22Rv1 (cell line): ENCODE data around the gene TFDP1.

Experiments
- ZFX ChIP-seq: fragments of 450-650 bp; IDR thresholded peaks from 2 replicates; pipeline ENCODE4 v1.6.1; 2017; ENCODE audit warnings: antibody characterized with exemption, borderline replicate concordance
- TF ChIP-seq, protein P1 (sequence below): fragments of 450-650 bp; IDR thresholded peaks from 2 replicates; pipeline ENCODE4 v1.5.1; 2017; ENCODE audit warnings: mild to moderate bottlenecking

DNA sequence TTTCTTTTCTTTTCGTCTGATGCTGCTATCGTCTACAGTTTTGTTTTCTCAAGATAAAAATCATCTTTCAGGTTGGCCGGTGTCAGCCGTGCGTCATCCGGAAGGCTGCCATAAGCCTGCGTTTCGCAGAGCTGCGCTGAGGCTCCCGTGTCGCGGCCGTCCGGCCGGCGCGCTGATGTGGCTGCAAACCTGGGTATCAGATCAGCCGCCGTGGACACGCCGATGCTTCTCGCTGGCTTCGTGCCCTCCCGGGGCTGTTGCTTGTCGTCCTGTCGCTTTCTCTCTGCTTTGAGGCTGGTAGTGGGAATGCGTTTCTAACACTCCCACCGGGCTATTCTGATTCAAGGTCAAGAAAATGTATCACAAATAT lies 45.9 kb upstream of the TFDP1 start:
- TF ChIP-seq, protein P1, sequence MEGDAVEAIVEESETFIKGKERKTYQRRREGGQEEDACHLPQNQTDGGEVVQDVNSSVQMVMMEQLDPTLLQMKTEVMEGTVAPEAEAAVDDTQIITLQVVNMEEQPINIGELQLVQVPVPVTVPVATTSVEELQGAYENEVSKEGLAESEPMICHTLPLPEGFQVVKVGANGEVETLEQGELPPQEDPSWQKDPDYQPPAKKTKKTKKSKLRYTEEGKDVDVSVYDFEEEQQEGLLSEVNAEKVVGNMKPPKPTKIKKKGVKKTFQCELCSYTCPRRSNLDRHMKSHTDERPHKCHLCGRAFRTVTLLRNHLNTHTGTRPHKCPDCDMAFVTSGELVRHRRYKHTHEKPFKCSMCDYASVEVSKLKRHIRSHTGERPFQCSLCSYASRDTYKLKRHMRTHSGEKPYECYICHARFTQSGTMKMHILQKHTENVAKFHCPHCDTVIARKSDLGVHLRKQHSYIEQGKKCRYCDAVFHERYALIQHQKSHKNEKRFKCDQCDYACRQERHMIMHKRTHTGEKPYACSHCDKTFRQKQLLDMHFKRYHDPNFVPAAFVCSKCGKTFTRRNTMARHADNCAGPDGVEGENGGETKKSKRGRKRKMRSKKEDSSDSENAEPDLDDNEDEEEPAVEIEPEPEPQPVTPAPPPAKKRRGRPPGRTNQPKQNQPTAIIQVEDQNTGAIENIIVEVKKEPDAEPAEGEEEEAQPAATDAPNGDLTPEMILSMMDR: no peak
- no peak for TF ChIP-seq ZFX
